Activated CD8-positive, alpha-beta memory T cell treated with anti-CD3 and anti-CD28 coated beads for 36 hours (primary cell): Measurements from ENCODE around the gene AIMP1. TPM values are rescaled to one million over a fixed set of nuclear protein-coding genes. Genes with fewer than 3 reads are reported as not detected.

Experiments used
- CTCF ChIA-PET: fragments of 350-600 bp; sonication (Branson Sonifier 250); formaldehyde crosslinking; loops from one replicate; lab custom pipeline; 2021; ENCODE audit warnings: antibody characterized with exemption; lab: Charles Lee
- POLR2A ChIA-PET: fragments of 350-600 bp; sonication (Branson Sonifier 250); formaldehyde crosslinking; loops from one replicate; lab custom pipeline; 2021; ENCODE audit warnings: antibody characterized with exemption; lab: Charles Lee
- total RNA-seq, 2 experiments: library from RNA; stranded (reverse); gene quantifications; one replicate each; pipeline ENCODE4 v1.2.3, GENCODE V29; 2021

AIMP1 gene
- total RNA-seq, 2 experiments from 2014 or later = 63.5 to 70.0 TPM

- CTCF ChIA-PET = interaction anchor here (0.9 kb wide), 1 partner anchor 50 kb away, joined by 3 read pairs; no protein-coding TSS in a partner anchor
Observed at GRCh38 chr4:106338671-106339070, 22.3 kb downstream of the AIMP1 start.

DNA sequence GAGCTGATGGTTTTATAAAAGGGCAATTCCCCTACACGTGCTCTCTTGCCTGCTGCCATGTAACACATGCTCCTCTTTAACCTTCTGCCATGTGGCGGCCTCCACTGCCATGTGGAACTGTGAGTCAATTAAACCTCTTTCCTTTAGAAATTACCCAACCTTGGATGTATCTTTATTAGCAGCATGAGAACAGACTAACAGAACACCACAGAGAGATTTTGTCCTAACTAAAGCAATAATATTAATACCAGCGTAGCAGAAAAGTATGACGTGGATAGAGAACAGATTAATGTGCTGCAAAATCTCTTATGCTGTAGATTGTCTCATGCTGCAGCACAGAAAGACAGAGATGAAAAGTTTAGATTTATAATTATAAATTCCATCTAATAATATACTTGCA lies 23.1 kb downstream of the AIMP1 start:
- POLR2A ChIA-PET = no interaction called here
- CTCF ChIA-PET = no interaction called here

More at GRCh38 chr4:106338671-106339070, 22.3 kb downstream of the AIMP1 start:
- POLR2A ChIA-PET = no interaction called here

DNA sequence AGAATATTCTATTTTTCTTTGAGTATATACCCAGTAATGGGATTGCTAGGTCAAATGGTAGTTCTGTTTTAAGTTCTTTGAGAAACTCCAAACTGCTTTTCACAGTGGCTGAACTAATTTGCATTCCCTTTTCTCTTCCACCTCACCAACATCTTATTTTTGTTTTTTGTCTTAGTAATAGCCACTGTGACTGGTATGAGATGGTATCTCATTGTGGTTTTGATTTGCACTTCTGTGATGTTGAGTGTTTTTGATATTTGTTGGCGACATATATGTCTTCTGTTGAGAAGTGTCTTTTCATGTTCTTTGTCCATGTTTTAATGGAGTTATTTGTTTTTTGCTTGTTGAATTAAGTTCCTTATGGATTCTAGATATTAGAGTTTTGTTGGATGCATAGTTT lies 24.4 kb downstream of the AIMP1 start:
- ChIA-PET CTCF (no interaction called here), POLR2A (no interaction called here)

- POLR2A ChIA-PET = no interaction called here
- CTCF ChIA-PET = no interaction called here
Observed at GRCh38 chr4:106343865-106344646, 27.7 kb downstream of the AIMP1 start.

DNA sequence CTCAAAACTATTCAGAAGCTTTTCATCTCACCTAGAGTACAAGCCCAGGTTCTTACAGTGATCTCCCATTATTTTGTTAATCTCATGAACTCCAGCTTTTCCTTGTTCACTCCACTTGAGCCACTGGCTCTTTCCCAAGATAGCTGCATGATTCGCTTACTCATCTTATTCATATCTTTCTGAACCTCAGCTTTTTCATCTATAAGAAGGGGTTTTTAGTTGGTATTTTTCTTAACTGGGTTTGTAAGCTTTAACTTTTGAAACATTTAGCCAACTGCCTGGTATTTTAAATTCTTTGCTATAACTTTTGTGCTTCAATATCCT lies 28.3 kb downstream of the AIMP1 start:
- ChIA-PET POLR2A (no interaction called here), CTCF (no interaction called here)

DNA sequence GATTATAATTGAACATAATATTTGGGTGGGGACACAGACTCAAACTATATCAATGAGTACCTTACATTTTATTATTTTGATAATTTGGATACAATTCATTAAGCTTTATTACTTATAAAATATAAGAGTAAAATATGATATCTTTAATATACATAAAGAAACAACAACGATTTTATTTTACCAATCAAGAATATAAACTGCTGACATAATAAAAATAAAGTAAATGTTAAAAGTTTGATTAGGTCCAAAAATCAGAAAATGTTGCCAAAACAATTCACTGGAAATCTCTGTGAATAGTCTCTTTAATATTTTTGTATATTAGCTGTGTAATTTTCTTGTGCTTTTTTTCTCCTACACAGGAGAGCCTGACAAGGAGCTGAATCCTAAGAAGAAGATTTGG lies 30.8 kb downstream of the AIMP1 start:
- POLR2A ChIA-PET = no interaction called here
- CTCF ChIA-PET = no interaction called here

DNA sequence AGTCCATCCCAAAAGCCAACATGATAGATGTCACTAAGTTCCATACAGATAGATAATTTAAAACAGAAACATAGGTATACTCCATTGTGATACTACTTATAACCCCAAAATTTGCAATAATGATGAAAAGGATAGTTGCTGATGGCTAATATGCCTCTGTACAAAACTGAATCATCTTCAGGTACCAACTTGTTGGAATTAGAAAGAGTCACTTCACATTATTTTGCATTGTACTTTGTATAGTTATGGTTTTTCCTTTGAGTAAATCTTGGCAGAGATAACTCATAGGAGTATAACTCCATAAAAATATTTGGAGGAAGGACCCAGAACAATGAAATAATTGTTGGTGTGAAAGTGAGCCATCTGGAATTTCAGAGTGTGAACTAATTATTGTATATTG lies 34.7 kb downstream of the AIMP1 start:
- ChIA-PET CTCF (no interaction called here), POLR2A (no interaction called here)

- ChIA-PET CTCF (no interaction called here), POLR2A (no interaction called here)
Observed at GRCh38 chr4:106353786-106354185, 37.4 kb downstream of the AIMP1 start.

DNA sequence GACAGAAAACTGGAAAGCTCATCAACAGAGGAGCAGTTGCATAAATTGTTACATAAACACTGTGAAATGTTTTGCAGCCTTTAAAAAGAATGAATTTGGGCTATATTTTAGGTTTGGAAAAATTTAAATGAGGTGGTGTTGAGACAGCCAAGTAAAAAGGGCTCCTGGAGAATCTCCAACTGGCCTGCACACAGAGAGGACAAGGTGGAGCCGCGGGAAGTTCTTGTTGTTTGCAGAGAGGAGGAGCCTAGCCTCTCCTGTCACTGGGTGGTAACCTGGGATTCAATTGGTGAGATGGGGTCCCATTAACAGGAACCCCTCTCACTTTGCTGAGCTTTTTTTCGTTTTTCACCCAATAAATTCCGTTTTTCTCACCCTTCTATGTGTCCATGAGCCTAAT lies 38.8 kb downstream of the AIMP1 start:
- ChIA-PET POLR2A (no interaction called here), CTCF (no interaction called here)

DNA sequence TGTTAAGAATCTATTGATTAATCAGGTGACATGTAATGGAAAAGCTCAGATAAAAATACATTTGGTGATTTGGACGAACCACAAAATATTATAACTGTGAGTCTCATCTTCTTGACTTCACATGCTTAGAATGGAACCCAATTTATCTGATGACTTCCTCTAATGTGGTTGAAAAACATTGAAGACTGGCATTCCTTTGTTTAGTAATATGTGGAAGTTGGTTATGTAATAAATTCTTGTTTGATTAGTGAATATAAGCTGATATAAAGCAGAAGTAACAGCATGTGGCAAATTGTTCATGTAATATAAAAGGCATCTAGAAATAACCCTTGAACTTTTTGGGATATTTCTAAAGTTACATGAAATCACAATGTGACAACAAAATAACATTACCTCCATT lies 42.5 kb downstream of the AIMP1 start:
- POLR2A ChIA-PET = no interaction called here
- CTCF ChIA-PET = no interaction called here

GRCh38 chr4:106362086-106362825 lies 45.9 kb downstream of the AIMP1 start:
- ChIA-PET CTCF (no interaction called here), POLR2A (no interaction called here)

DNA sequence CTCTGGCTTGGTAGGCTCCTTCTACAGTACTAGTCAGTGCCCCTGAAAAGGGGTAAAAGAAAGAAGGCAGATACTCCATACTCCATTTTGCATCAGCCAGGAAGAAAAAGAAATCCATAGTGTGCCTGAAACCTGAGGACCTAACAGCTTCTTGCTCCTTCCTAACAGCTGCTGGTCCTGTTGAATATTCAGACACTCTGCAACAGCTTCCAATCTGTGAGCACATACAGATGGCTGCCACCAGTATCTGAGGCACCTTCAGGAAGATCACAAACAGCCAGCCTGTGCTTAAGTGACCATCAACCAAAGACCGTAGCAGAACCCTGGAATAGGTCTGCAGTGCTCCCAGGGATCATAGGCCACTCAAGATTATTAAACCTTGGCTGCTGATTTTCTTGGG lies 47.9 kb downstream of the AIMP1 start:
- ChIA-PET CTCF (no interaction called here), POLR2A (no interaction called here)

GRCh38 chr4:106365613-106366012 lies 49.3 kb downstream of the AIMP1 start:
- POLR2A ChIA-PET = no interaction called here
- CTCF ChIA-PET = no interaction called here

DNA sequence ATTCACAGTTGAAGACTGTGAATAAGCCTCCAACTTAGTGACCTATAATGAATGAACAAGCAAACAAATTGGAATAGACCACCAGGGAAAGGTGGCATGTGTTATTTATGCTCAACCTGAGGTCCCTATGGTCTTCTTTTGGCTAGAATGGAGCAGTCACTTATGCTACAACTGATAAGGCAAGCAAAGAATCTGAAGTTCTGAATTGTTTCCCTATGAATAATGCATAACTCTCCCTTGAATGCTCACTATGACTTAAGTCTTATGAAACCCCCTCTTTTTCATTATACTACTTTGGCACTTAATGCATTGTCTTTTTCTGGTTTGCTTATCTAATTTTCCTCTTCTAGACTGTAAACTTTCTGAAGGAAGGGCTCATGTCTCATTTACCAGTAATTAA lies 49.7 kb downstream of the AIMP1 start:
- ChIA-PET POLR2A (no interaction called here), CTCF (no interaction called here)

DNA sequence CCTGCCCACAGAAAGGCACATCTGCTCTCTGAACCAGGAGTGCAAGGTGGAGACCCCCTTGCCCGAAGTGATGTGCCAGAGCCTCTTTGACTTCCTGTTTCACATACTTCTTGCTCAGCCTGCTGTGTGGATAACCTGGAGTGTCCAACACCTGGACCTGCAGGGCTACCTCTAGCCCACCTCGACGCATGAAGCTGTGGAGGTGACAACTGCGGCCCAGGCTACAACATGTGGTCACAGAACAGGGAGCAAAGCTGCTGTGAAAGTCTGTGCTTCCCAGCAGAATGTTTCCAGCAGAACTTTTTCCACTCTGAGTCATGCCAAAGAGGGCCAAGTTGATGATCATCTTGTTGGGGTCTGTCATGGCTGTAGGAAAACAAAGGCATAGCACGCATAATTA lies 50.7 kb downstream of the AIMP1 start:
- ChIA-PET CTCF (no interaction called here), POLR2A (no interaction called here)

- ChIA-PET POLR2A (no interaction called here), CTCF (no interaction called here)
Observed at GRCh38 chr4:106368678-106369077, 52.3 kb downstream of the AIMP1 start, which contains the start of gene GIMD1. Gene GIMD1, minus strand, starts transcription at chr4:106368778. Its CDS starts 1,343 bp downstream, at chr4:106367435.

GRCh38 chr4:106369456-106370060 lies 53.2 kb downstream of the AIMP1 start:
- CTCF ChIA-PET = no interaction called here
- POLR2A ChIA-PET = no interaction called here

GRCh38 chr4:106370214-106370613 lies 53.9 kb downstream of the AIMP1 start:
- POLR2A ChIA-PET = no interaction called here

GRCh38 chr4:106371161-106371560 lies 54.8 kb downstream of the AIMP1 start:
- POLR2A ChIA-PET = no interaction called here
- CTCF ChIA-PET = no interaction called here

More at GRCh38 chr4:106370214-106370613, 53.9 kb downstream of the AIMP1 start:
- CTCF ChIA-PET = no interaction called here

DNA sequence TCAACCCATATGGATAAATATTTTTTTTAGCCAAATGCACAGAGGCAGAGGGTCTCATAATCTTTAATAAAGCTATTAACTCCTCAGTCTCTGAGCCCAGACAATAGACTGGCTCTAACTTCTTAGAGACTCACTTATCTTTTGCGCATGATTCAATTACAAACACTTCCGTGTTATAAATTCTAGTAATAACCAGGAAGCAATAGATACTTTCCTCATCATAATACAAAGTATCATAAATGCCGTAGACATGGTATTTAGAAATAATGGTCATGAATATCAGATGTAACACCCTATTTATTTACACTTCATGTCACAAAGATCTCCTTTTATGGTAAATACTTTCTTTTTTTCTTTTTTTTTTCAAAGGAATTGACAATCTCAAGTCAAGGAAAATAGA lies 56.7 kb downstream of the AIMP1 start:
- POLR2A ChIA-PET = no interaction called here
- CTCF ChIA-PET = no interaction called here

DNA sequence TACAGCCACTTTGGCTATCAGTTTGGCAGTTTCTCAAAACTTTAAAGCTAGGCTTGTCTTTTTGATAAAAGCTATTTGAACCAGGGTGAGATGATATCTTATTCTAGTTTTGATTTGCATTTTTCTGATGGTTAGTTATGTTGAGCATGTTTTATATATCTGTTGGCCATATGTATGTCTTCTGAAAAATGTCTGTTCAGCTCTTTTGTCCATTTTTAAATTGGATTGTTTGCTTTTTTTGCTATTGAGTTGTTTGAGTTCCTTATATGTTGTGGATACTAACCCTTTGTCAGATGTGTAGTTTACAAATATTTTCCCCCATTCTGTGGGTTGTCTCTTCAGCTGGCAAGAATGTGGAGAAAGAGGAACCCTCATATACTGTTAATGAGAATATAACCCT lies 63.8 kb downstream of the AIMP1 start:
- CTCF ChIA-PET = no interaction called here
- POLR2A ChIA-PET = no interaction called here
